Measurements from ENCODE around the gene PLCXD1. TPM values are rescaled to one million over a fixed set of nuclear protein-coding genes. Genes with fewer than 3 reads are reported as not detected.

The PLCXD1 gene
- polyA plus RNA-seq, 3 donors, result 2.9 to 28.7 (median 6.7) TPM

DNA sequence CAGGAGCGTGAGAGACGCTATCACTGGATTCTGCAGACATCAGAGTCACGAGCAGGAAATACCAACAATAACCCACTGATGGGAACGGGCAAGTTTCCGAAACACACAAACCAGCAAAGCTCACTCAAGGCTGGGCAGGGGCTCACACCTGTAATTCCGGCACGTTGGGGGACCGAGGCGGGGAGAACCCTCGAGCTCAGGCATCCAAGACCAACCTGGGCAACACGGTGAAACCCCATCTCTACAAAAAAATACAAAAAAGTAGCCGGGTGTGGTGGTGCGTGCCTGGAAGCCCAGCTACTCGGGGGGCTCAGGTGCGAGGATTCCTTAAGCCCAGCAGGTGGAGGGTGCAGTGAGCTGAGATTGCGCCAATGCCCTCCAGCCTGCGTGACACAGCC is 54.6 kb downstream of the PLCXD1 start:
- H3K79me2 ChIP-seq (ENCODE audit: insufficient read depth, low read length), result no peaks in the 10 kb centered on the region
- H3K27ac Mint-ChIP-seq, result no peak overlapping the region
- no peak overlapping the region for H2AFZ ChIP-seq (ENCODE audit: insufficient read depth, low read depth, low read length, poor library complexity, severe bottlenecking)
- H3K36me3 Mint-ChIP-seq, result peaks cover 30 to 57% of the 10 kb centered on the region in 2 donors
- no peak overlapping the region for H3K4me3 ChIP-seq (replicated peaks in 1 of 3; ENCODE audit: low read depth in 2 of 3, low read length in 3 of 3)
- H3K4me2 ChIP-seq (replicated peaks; ENCODE audit: extremely low read depth, low read length, poor library complexity, severe bottlenecking), result no peak overlapping the region
- H3K9me3 ChIP-seq (replicated peaks in 1 of 2; ENCODE audit: control insufficient read depth in 1 of 2, insufficient read depth in 1 of 2, low read length in 2 of 2), result peaks cover 18 to 52% of the 10 kb centered on the region in 2 donors
- H3K36me3 ChIP-seq (replicated peaks in 1 of 2; ENCODE audit: control insufficient read depth in 1 of 2, insufficient read depth in 2 of 2, low read length in 2 of 2), result peaks cover 6 to 26% of the 10 kb centered on the region in 2 donors
- no peaks in the 10 kb centered on the region for H4K20me1 ChIP-seq (ENCODE audit: insufficient read depth, low read length)
- no peak for DNase-seq
- intact Hi-C loops (cut with micrococcal nuclease), result no loop called here
- no peaks in the 10 kb centered on the region for H3K4me1 ChIP-seq (ENCODE audit: control insufficient read depth in 1 of 2, insufficient read depth in 2 of 2, low read length in 2 of 2)
- TF ChIP-seq CTCF (IDR thresholded peaks at IDR 0.05), result no peak
- H3K4me3 Mint-ChIP-seq, result no peak overlapping the region
- no peak overlapping the region for H3K27ac ChIP-seq (ENCODE audit: low read depth in 1 of 2, low read length in 2 of 2)
- H3K27me3 Mint-ChIP-seq (ENCODE audit: low read depth in 3 of 3), result peaks cover 8 to 20% (median 17%) of the 10 kb centered on the region in 3 donors
- H3K4me1 Mint-ChIP-seq, result no peaks in the 10 kb centered on the region
- H3K27me3 ChIP-seq (ENCODE audit: control insufficient read depth in 2 of 2, insufficient read depth in 2 of 2, low read length in 2 of 2), result peaks cover 0 to 14% of the 10 kb centered on the region in 2 donors
- H3K9me3 Mint-ChIP-seq, result peaks cover 20 to 47% (median 34%) of the 10 kb centered on the region in 7 donors
- 98% methylated on average over 8 of the region's 17 CpGs for WGBS (ENCODE audit: insufficient coverage)
- H3K9ac ChIP-seq (ENCODE audit: insufficient read depth, low read length, poor library complexity, severe bottlenecking), result no peak overlapping the region

DNA sequence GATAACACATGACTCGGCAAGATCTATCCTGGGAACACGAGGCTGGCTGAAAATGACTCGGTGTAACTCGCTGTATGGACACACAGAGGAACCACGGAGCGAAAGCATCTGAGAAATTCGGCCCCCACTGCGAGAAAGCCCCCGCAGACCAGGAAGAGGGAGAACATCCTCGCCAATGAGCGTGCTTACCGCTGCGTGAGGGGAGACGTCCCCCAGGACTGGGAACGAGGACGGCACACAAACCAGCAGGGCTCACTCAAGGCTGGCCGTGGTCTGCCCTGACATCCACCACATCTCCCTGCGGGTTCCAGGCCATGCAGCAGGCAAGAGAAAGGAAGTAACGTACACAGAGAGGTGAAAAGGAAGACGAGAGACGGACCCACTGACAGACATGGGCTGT is 55.0 kb downstream of the PLCXD1 start:
- H3K9me3 ChIP-seq (replicated peaks in 1 of 2; ENCODE audit: control insufficient read depth in 1 of 2, insufficient read depth in 1 of 2, low read length in 2 of 2), result peaks cover 22 to 57% of the 10 kb centered on the region in 2 donors
- H3K27ac ChIP-seq (ENCODE audit: low read depth in 1 of 2, low read length in 2 of 2), result no peak overlapping the region
- H3K4me3 ChIP-seq (replicated peaks in 1 of 3; ENCODE audit: low read depth in 2 of 3, low read length in 3 of 3), result no peak overlapping the region
- H3K27me3 Mint-ChIP-seq (ENCODE audit: low read depth in 3 of 3), result peaks cover 5 to 15% (median 12%) of the 10 kb centered on the region in 3 donors
- no peaks in the 10 kb centered on the region for H4K20me1 ChIP-seq (ENCODE audit: insufficient read depth, low read length)
- 86% methylated on average over 19 of the region's 21 CpGs for WGBS (ENCODE audit: insufficient coverage)
- no peak for TF ChIP-seq CTCF (IDR thresholded peaks at IDR 0.05)
- H3K36me3 ChIP-seq (replicated peaks in 1 of 2; ENCODE audit: control insufficient read depth in 1 of 2, insufficient read depth in 2 of 2, low read length in 2 of 2), result peaks cover 6 to 26% of the 10 kb centered on the region in 2 donors
- DNase-seq, result no peak
- H3K9ac ChIP-seq (ENCODE audit: insufficient read depth, low read length, poor library complexity, severe bottlenecking), result no peak overlapping the region
- no peaks in the 10 kb centered on the region for H3K79me2 ChIP-seq (ENCODE audit: insufficient read depth, low read length)
- no peak overlapping the region for H3K4me2 ChIP-seq (replicated peaks; ENCODE audit: extremely low read depth, low read length, poor library complexity, severe bottlenecking)
- H3K27ac Mint-ChIP-seq, result peak overlapping the region in 1 of 7 donors; percentile 16
- intact Hi-C loops (cut with micrococcal nuclease), result no loop called here
- no peak overlapping the region for H3K4me3 Mint-ChIP-seq
- peaks cover 0 to 9% of the 10 kb centered on the region in 2 donors for H3K27me3 ChIP-seq (ENCODE audit: control insufficient read depth in 2 of 2, insufficient read depth in 2 of 2, low read length in 2 of 2)
- peaks cover 22 to 50% (median 36%) of the 10 kb centered on the region in 7 donors for H3K9me3 Mint-ChIP-seq
- no peak overlapping the region for H2AFZ ChIP-seq (ENCODE audit: insufficient read depth, low read depth, low read length, poor library complexity, severe bottlenecking)
- H3K4me1 ChIP-seq (ENCODE audit: control insufficient read depth in 1 of 2, insufficient read depth in 2 of 2, low read length in 2 of 2), result no peaks in the 10 kb centered on the region
- H3K4me1 Mint-ChIP-seq, result no peaks in the 10 kb centered on the region
- H3K36me3 Mint-ChIP-seq, result peaks cover 30 to 57% of the 10 kb centered on the region in 2 donors

All from CD14-positive monocyte (primary cell).